ENCODE measurements around the gene LAMTOR5.
"Not testable (repeated sequence)": the region's sequence is repeated elsewhere in the genome, so short reads cannot be mapped to it uniquely, and the experiment has no call there.

LAMTOR5 gene

DNA sequence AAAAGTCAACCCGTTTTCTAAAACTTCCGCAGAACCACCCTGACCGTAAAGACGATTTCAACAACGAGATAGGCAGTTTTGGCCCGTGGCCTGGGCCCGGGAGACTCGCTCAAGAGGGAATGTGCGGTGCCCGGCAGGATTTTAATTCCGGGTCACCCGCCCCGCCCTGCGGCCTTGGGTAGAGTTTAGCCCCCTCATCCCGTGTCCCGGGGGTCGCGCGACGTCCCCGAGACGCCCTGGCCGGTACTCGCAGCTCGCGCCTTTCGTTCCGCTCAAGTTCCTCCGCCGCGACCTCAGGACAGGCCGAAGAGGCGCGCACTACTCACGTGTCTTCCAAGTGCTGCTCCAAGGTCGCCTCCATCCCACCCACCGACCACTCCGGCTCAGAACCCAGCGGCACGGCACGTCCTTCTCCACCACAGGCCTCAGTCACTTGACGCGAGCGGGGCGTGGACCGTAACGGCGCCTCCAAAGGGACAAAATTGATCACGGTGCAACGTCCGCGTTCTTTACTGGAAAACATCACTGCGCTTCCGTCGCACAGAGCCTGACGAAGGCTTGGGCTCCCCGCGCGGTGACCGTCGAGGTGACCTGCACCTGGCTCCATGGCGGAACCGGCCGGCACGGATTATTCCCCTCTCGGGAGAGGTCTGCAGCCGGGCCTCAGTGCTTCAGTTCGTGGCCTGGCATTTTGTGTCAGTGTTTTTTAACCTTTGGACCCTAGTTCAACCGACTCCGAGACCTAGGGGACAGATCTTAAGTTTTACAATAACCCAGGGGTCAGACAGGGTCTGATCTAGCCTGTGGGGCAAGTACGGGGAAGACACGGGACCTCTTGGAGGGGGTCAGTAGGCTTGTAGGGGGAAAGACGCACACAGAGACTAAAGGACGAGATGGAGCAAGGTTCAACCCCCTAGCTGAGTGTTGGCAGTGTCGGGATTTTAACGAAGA is at the start of gene LAMTOR5:
Gene LAMTOR5, minus strand, starts transcription at position 435 of the 951 bp plus-strand sequence. Its CDS starts 74 bp downstream, at position 361.
- no peaks in the 10 kb centered on the region for H3K27me3 Mint-ChIP-seq

DNA sequence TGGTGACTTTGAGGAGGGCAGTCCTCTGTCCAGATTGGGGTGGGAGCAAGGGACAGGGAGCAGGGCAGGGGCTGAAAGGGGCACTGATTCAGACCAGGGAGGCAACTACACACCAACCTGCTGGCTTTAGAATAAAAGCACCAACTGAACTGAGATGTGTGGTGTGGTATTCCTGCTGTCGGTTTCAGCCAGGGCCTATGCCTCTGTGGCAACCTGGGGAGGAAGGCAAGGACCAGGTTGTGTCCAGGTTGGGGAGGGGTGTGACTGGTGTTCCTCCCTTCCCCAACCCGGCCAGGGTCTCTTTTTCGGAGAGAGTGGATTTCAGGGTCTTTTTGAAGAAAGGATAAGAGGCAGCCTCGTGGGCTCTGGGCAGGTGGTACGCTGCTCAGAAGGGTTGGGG is 49.7 kb upstream of the LAMTOR5 start:
- no peaks in the 10 kb centered on the region for H3K27me3 Mint-ChIP-seq
- no peak overlapping the region for H3K27ac Mint-ChIP-seq
- H3K4me1 Mint-ChIP-seq = no peaks in the 10 kb centered on the region
- no peaks in the 10 kb centered on the region for H3K36me3 Mint-ChIP-seq
- H3K4me3 Mint-ChIP-seq = no peak overlapping the region
- H3K9me3 Mint-ChIP-seq = no peaks in the 10 kb centered on the region

More for the DNA sequence above, at the start of gene LAMTOR5:
- H3K27ac Mint-ChIP-seq = peak within 1 kb of the TSS; percentile 99
- peaks cover 5% of the 10 kb centered on the region for H3K36me3 Mint-ChIP-seq
- peaks cover 28% of the 10 kb centered on the region for H3K4me1 Mint-ChIP-seq
- H3K4me3 Mint-ChIP-seq = peak within 1 kb of the TSS; percentile 98
- H3K9me3 Mint-ChIP-seq = no peaks in the 10 kb centered on the region

DNA sequence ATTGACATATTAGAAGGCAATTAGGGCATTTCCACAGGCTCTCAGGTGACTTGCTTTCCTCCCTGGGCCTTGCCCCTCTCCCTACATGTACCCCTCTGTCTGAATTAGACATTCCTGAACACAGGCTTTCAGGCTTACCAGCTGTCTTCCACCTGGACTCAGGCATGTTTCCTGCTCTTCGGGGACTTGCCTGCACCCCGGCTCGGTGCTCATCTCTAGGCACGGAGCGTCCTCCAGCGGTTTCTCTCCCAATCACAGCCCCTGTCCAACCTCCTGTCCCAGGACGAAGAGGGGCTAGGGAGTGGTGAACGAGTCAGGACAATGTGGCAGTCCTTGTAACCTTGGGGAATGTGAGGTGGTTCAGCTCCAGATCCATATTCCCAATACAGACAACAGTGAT is 47.7 kb upstream of the LAMTOR5 start:
- Mint-ChIP-seq H3K27me3 (no peaks in the 10 kb centered on the region), H3K4me3 (no peak overlapping the region), H3K4me1 (no peaks in the 10 kb centered on the region), H3K27ac (no peak overlapping the region), H3K9me3 (no peaks in the 10 kb centered on the region), H3K36me3 (no peaks in the 10 kb centered on the region)

DNA sequence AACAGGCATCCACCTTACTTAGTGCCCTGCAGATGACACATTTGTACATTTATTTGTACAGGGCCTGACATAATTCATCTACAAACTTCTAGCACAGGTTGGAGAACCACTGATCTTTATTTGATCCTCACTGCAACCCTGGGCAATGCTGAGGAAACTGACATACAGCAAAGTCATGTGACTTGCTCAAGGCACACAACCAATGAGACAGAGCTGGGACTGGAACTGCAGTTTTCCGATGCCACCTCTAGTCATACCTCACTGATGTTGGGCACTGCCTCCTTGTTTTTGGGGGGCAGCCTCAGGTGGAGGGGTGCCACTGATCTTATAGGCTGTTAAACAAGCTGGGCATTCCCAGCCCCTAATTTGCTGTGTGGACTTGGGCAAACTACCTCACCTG is 46.8 kb upstream of the LAMTOR5 start:
- no peaks in the 10 kb centered on the region for H3K27me3 Mint-ChIP-seq
- H3K9me3 Mint-ChIP-seq = no peaks in the 10 kb centered on the region
- no peaks in the 10 kb centered on the region for H3K4me1 Mint-ChIP-seq
- no peak overlapping the region for H3K27ac Mint-ChIP-seq
- no peak overlapping the region for H3K4me3 Mint-ChIP-seq
- no peaks in the 10 kb centered on the region for H3K36me3 Mint-ChIP-seq

DNA sequence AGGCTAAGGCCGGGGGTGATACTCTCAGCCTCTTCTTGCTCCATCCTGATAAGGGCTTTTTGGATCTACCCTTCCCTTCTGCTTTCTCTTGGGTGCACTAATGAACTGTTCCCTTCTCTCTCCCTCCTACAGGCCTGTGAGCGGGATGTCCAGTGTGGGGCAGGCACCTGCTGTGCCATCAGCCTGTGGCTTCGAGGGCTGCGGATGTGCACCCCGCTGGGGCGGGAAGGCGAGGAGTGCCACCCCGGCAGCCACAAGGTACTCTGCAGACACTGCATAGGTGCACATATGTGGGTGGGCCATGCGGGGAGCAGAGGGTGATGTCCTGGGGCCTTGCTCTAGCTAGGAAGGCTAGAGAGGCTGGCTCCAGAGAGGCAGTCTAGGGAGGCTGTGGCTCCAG is 46.3 kb upstream of the LAMTOR5 start:
- no peaks in the 10 kb centered on the region for H3K36me3 Mint-ChIP-seq
- peak overlapping the region; percentile 23 for H3K27ac Mint-ChIP-seq
- no peak overlapping the region for H3K4me3 Mint-ChIP-seq
- H3K4me1 Mint-ChIP-seq = no peaks in the 10 kb centered on the region
- no peaks in the 10 kb centered on the region for H3K27me3 Mint-ChIP-seq
- no peaks in the 10 kb centered on the region for H3K9me3 Mint-ChIP-seq

DNA sequence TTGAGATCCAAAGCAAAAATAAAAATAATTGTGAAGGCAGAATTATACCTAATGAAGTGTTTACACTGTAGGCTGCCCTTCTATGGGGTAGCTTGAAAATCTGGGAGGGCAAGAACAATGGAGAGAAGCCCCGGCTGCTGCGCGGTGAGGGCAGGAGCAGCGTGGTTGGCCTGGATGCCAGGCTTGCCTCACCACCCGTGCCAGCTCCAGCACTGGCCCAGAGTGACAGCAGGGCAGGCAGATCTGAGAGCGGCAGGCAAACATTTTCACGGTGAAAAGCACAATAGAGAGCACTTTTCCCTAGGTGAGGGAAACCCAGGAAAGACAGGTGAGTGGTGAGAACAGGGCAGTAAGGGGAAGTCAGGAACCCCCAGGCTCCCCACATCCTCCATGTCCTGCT is 44.8 kb upstream of the LAMTOR5 start:
- Mint-ChIP-seq H3K9me3 (no peaks in the 10 kb centered on the region), H3K4me3 (no peak overlapping the region), H3K36me3 (no peaks in the 10 kb centered on the region), H3K27me3 (no peaks in the 10 kb centered on the region), H3K27ac (no peak overlapping the region), H3K4me1 (no peaks in the 10 kb centered on the region)

DNA sequence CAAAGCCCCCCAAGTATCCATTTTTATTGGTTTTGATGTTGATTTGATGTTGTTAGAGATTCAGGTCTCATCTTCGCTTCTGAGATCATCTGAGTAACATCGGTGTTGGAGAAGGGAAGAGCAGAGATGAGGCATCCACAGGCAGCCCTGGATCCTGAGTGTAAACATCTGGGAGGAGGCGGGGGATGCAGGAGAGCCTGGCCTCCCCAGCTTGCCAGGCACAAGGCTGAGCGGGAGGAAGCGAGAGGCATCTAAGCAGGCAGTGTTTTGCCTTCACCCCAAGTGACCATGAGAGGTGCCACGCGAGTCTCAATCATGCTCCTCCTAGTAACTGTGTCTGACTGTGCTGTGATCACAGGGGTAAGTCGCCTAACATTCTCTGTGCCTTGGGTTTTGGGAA is 43.4 kb upstream of the LAMTOR5 start, which contains the start of gene PROK1:
Gene PROK1, plus strand, starts transcription at position 221 of the 400 bp plus-strand sequence. Its CDS starts 68 bp downstream, at position 289.
- no peaks in the 10 kb centered on the region for H3K27me3 Mint-ChIP-seq
- no peaks in the 10 kb centered on the region for H3K4me1 Mint-ChIP-seq
- H3K4me3 Mint-ChIP-seq = no peak within 1 kb of the TSS
- no peak within 1 kb of the TSS for H3K27ac Mint-ChIP-seq
- H3K36me3 Mint-ChIP-seq = no peaks in the 10 kb centered on the region
- no peaks in the 10 kb centered on the region for H3K9me3 Mint-ChIP-seq

DNA sequence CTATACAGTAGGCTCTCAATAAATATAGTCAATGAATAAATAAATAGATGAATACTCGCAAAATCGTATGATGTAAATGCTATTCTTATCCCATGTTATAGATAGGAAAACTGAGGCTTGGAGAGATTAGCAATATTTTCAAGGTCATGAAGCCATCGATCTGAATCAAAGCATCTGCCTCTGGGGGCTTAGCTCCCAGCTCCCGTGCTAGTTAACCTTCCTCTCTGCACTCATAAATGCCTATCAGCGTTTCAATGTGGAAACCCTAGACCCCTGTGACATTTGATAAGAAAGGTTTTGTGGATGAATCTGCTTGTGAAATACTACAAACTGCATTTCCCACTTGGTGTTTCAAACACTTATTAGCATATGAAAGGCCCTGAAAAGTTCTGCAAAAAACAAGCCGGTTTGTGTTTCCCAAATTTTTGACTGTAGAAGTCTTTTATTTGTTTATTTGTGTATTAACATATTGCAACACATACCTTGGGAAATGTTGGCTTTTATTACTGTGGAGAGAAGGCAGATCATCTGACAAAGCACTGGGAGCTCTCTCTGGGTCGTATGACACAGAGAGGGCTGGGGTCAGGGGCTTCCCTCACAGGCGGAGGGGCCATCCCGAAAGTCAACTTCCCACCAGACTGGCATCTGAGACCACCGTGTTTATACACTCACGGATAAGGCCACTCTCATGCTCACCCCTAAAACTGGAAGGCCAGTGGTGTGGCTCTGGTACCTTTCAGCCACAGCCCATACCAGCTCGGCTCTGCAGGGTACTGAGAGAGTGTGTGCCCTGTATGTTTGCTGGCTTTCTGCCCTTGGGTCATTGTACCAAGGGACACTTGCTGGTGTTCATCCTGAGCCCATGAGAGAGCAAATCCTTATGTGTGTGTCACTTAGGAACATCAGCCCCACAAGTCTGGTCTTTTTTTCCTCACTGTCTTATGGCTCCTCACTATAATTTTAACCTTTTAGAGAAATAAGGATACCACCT is 42.5 kb upstream of the LAMTOR5 start:
- H3K27me3 Mint-ChIP-seq = no peaks in the 10 kb centered on the region
- H3K4me3 Mint-ChIP-seq = no peak overlapping the region
- no peaks in the 10 kb centered on the region for H3K36me3 Mint-ChIP-seq
- H3K4me1 Mint-ChIP-seq = no peaks in the 10 kb centered on the region
- no peak overlapping the region for H3K27ac Mint-ChIP-seq
- H3K9me3 Mint-ChIP-seq = no peaks in the 10 kb centered on the region

DNA sequence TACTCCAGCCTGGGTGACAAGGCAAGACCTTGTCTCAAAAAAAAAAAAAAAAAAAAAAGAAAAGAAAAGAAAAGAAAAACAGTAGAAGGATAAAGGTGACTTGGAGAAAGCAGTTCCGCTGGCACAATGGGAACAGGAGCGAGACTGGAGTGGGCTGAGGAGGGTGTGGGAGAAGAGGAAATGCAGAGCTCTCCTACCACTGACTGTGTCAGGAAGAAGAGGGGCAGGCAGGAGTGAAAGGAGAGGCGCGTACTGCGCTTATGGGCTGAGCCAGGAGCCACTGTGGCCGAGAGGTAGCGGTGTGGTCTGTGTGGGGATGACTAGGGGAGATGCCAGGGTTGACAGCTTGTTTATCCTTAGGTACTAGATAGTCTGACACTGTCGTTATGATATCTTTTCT is 37.1 kb upstream of the LAMTOR5 start:
- no peak overlapping the region for H3K27ac Mint-ChIP-seq
- no peak overlapping the region for H3K4me3 Mint-ChIP-seq
- H3K4me1 Mint-ChIP-seq = no peaks in the 10 kb centered on the region
- H3K9me3 Mint-ChIP-seq = no peaks in the 10 kb centered on the region
- H3K27me3 Mint-ChIP-seq = no peaks in the 10 kb centered on the region
- H3K36me3 Mint-ChIP-seq = no peaks in the 10 kb centered on the region

DNA sequence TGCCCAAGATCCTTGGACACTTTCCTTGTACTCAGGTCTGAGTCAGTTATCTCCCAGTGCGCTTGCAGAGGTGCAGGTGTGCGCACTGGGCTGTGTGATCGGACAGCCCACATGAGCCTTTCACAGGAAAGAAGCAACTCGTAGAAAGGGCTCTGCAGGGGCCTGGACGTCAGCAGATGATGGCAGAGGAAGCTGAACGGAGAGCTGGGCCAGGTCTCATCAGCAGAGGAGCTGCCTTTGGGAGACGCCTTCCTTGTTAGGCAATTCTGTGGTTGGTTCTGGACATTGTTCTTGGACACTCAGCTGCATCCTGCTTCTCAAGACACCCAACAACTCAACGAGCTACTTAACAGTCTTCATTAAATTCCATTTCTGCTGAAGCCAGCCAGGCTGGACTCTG is 36.0 kb upstream of the LAMTOR5 start:
- Mint-ChIP-seq H3K9me3 (no peaks in the 10 kb centered on the region), H3K27ac (no peak overlapping the region), H3K4me3 (no peak overlapping the region), H3K4me1 (no peaks in the 10 kb centered on the region), H3K36me3 (no peaks in the 10 kb centered on the region), H3K27me3 (no peaks in the 10 kb centered on the region)

DNA sequence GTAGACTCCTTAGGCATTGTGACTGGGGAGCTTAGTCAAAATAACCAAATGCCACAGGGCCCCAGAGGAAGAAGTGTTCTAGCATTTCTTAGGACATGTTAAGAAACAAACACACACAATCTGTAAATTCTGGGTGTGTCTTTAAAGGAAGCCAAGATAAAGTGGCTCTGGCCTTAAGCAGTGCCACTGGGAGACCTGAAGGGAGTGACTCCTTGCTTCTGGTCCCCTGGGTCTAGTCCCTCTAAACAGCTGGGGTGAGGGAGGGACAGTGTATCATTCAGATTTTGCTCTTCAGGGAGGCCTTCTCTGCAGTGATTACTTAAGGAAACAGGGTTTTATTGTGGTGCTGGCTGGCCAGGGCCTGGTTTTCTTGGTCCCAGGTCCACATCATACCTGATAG is 34.4 kb upstream of the LAMTOR5 start:
- H3K4me3 Mint-ChIP-seq = no peak overlapping the region
- no peak overlapping the region for H3K27ac Mint-ChIP-seq
- no peaks in the 10 kb centered on the region for H3K27me3 Mint-ChIP-seq
- no peaks in the 10 kb centered on the region for H3K9me3 Mint-ChIP-seq
- no peaks in the 10 kb centered on the region for H3K36me3 Mint-ChIP-seq
- H3K4me1 Mint-ChIP-seq = no peaks in the 10 kb centered on the region

DNA sequence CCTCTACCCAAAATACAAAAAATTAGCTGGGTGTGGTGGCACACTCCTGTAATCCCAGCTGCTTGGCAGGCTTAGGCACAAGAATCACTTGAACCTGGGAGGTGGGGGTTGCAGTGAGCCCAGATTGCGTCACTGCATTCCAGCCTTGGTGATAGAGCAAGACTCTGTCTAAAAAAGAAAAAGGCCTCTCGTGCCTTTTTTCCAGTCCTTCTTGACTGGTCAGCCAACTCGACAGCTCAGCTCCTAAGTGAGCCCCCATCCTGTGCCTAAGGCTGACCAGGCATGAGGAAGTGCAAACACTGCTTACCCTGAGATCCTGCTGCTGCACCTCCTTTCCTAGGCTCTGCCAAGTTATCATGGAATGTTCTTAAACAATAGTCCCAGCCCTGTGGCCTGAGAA is 33.4 kb upstream of the LAMTOR5 start:
- Mint-ChIP-seq H3K27me3 (no peaks in the 10 kb centered on the region), H3K4me1 (no peaks in the 10 kb centered on the region), H3K9me3 (no peaks in the 10 kb centered on the region), H3K36me3 (no peaks in the 10 kb centered on the region), H3K27ac (no peak overlapping the region), H3K4me3 (no peak overlapping the region)

DNA sequence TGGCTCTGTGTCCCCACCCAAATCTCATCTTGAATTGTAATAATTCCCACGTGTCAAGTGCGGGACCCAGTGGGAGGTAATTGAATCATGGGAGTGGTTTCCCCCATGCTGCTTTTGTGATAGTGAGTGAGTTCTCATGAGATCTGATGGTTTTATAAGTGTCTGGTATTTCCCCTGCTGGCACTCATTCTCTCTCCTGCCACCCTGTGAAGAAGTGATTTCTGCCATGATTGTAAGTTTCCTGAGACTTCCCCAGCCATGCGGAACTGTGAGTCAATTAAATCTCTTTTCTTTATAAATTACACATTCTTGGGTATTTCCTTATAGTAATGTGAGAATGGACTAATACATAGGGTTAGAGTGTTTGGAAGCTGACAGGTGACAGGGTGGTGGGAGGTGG is 32.4 kb upstream of the LAMTOR5 start:
- not testable (repeated sequence) for H3K27ac Mint-ChIP-seq, H3K27me3 Mint-ChIP-seq, H3K36me3 Mint-ChIP-seq, H3K9me3 Mint-ChIP-seq, H3K4me1 Mint-ChIP-seq, H3K4me3 Mint-ChIP-seq

DNA sequence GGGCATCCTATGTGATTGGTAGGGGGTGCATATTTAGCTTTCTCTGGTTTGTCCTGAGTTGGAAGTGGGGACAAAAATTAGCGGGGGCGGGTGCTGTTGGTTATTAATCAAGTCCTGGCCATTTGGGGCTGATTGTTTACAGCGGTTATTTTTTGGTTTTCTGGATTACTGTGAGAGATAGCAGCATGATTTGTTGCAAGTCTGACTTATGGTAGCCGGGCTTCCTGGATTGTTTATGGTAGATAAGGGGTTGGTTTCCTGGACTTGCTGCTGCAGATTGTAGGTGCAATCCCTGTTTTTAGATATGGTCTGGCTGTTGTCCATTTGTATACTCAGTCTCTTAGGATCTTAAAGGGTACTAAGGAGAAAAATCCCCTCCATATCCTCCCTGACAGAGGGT is 31.4 kb upstream of the LAMTOR5 start:
- H3K4me3 Mint-ChIP-seq = no peak overlapping the region
- no peaks in the 10 kb centered on the region for H3K4me1 Mint-ChIP-seq
- no peak overlapping the region for H3K27ac Mint-ChIP-seq
- no peaks in the 10 kb centered on the region for H3K9me3 Mint-ChIP-seq
- H3K36me3 Mint-ChIP-seq = no peaks in the 10 kb centered on the region
- H3K27me3 Mint-ChIP-seq = no peaks in the 10 kb centered on the region

DNA sequence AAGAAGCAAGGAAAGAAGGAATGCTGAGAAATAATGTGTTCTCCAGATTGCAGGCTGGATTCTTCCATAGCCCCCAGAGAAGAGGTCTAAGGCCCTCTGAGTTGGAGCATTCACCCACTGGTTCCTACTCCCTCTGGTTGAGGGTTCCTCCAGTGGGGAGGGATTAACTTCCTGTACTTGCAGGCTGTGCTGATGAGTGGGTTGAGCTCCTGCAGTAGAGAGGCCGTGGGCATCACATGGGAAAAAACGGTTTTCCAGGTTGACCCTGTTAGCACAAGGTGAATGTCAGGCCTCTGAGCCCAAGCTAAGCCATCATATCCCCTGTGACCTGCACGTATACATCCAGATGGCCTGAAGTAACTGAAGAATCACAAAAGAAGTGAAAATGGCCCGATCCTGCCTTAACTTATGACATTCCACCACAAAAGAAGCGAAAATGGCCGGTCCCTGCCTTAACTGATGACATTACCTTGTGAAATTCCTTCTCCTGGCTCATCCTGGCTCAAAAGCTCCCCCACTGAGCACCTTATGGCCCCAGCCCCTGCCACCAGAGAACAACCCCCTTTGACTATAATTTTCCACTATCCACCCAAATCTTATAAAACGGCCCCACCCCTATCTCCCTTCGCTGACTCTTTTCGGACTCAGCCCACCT is 30.3 kb upstream of the LAMTOR5 start:
- H3K4me1 Mint-ChIP-seq, H3K36me3 Mint-ChIP-seq, H3K27me3 Mint-ChIP-seq, H3K4me3 Mint-ChIP-seq, H3K27ac Mint-ChIP-seq, H3K9me3 Mint-ChIP-seq: not testable (repeated sequence)
